ENCODE measurements around the gene SEMA4D. TPM values are rescaled to one million over a fixed set of nuclear protein-coding genes. Genes with fewer than 3 reads are reported as not detected.

SEMA4D gene
- total and polyA plus RNA-seq, 2 of the 13 experiments (the other 11 are each of a cell fraction or from before 2014, with no cell fraction given), result 0.13 to 0.16 TPM

- no TSS peak for BruUV-seq (replicated peaks)
- Histone ChIP-seq H4K20me1 (ENCODE audit: insufficient read depth, low read length) (no peaks in the 10 kb centered on the region), H3K4me3 (replicated peaks in 1 of 3; ENCODE audit: insufficient read depth in 1 of 3, low read depth in 2 of 3, low read length in 3 of 3) (no peak overlapping the region), H3K4me1 (ENCODE audit: insufficient read depth, low read length) (peaks cover 78% of the 10 kb centered on the region), H3K9ac (ENCODE audit: insufficient read depth, low read depth, low read length) (no peak overlapping the region), H3K27me3 (ENCODE audit: control insufficient read depth in 1 of 2, insufficient read depth in 2 of 2, low read length in 2 of 2) (no peaks in the 10 kb centered on the region), H3K4me2 (ENCODE audit: low read depth, low read length) (peak overlapping the region; percentile 25; the same call in 1 of the 2 replicates), H2AFZ (ENCODE audit: low read length) (no peak overlapping the region), H3K36me3 (replicated peaks in 1 of 2; ENCODE audit: control insufficient read depth in 1 of 2, insufficient read depth in 2 of 2, low read length in 2 of 2) (peaks cover 16 to 54% of the 10 kb centered on the region in 2 experiments), H3K79me2 (ENCODE audit: insufficient read depth, low read length) (no peaks in the 10 kb centered on the region), H3K9me3 (ENCODE audit: low read length) (no peaks in the 10 kb centered on the region), H3K27ac (ENCODE audit: extremely low read length, insufficient read depth, low read length) (peak overlapping the region; percentile 70)
- no peak for TF ChIP-seq NR2F1 (CRISPR knock-in tag; IDR thresholded peaks at IDR 0.05)
- TF ChIP-seq TOPORS (CRISPR knock-in tag; IDR thresholded peaks at IDR 0.05), result no peak
- TF ChIP-seq ZFP82 (CRISPR knock-in tag; IDR thresholded peaks at IDR 0.05; ENCODE audit: borderline replicate concordance), result no peak
- TF ChIP-seq XBP1 (CRISPR knock-in tag; IDR thresholded peaks at IDR 0.05), result no peak
- no peak for TF ChIP-seq ZIK1 (CRISPR knock-in tag; IDR thresholded peaks at IDR 0.05; ENCODE audit: borderline replicate concordance, low read depth)
- no peak for TF ChIP-seq MBNL3 (CRISPR knock-in tag; conservative IDR thresholded peaks at IDR 0.05)
- no peak for TF ChIP-seq EED (CRISPR knock-in tag; IDR thresholded peaks at IDR 0.05)
- no peak for TF ChIP-seq BRD4 (CRISPR knock-in tag; IDR thresholded peaks at IDR 0.05)
- no peak for TF ChIP-seq ZBTB2 (CRISPR knock-in tag; IDR thresholded peaks at IDR 0.05; ENCODE audit: low read depth)
- TF ChIP-seq ZNF292 (CRISPR knock-in tag; IDR thresholded peaks at IDR 0.05; ENCODE audit: borderline replicate concordance, low read depth), result no peak
- no peak for TF ChIP-seq ZBTB39 (CRISPR knock-in tag; IDR thresholded peaks at IDR 0.05)
- TF ChIP-seq CCDC6 (CRISPR knock-in tag; IDR thresholded peaks at IDR 0.05), result no peak
- no peak for TF ChIP-seq ELF3 (CRISPR knock-in tag; IDR thresholded peaks at IDR 0.05)
- no peak for TF ChIP-seq ATF3 (CRISPR knock-in tag; IDR thresholded peaks at IDR 0.05)
- TF ChIP-seq MXD3 (CRISPR knock-in tag; IDR thresholded peaks at IDR 0.05), result no peak
- TF ChIP-seq NCOA5 (CRISPR knock-in tag; IDR thresholded peaks at IDR 0.05), result no peak
- peak; percentile 9 for ATAC-seq
- in situ Hi-C loops (cut with HindIII; ENCODE audit: extremely low pct_ligation_motif_present, low pct_unique_long_range_greater_than_20kb) (no loop called here), intact Hi-C loops (cut with micrococcal nuclease; ENCODE audit: unreplicated experiment) (loop anchor here (1.0 to 5.0 kb wide), 2 partner anchors 38 to 201 kb away; partner anchors contain the start of gene SECISBP2)
- CTCF ChIA-PET (ENCODE audit: low intra/inter-chr PET ratio, low total read pairs), result no interaction called here
- WGBS (ENCODE audit: low lambda C conversion rate), result 100% methylated on average over 2 of the region's 2 CpGs
- POLR2A ChIA-PET, result interaction anchor here (1.2 to 2.8 kb wide), 5 partner anchors 13 to 200 kb away, joined by 3 to 17 read pairs (median 7); partner anchors contain the start of genes CKS2 and SECISBP2
- no peak for DNase-seq (ENCODE audit: low spot score)
- no peak for FAIRE-seq
These were observed 141.1 kb downstream of the SEMA4D start for GRCh38 chr9:89356782-89357181.
